ENCODE data around the gene TLE2. TPM values are rescaled to one million over a fixed set of nuclear protein-coding genes. Genes with fewer than 3 reads are reported as not detected.
A peak's percentile ranks its signal among the peaks of the same experiment; 100 is the strongest.

Gene TLE2
- total RNA-seq, 4 donors from 2014 or later: 18.2 to 35.6 (median 27.3) TPM

DNA sequence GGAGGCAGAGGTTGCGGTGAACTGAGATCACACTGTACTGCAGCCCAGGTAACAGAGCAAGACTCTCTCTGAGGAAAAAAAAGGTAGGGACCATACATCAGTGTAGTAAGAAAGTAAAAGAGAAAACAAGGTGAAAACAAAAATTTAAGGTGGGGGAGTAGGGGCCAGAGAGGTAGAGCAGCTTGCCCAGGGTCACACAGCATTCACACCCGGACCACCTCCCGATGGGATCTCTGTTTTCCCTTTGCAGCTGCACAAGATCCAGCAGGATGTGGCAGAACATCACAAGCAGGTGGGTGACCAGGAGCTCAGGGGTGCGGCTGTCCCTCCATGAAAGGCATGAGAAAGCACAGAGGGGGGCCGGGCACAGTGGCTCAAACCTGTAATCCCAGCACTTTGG lies 47.2 kb downstream of the TLE2 start:
- Histone ChIP-seq H3K9me3 (no peaks in the 10 kb centered on the region), H3K27ac (no peak overlapping the region), H3K36me3 (no peaks in the 10 kb centered on the region), H3K4me1 (peaks cover 33% of the 10 kb centered on the region), H3K4me3 (no peak overlapping the region), H3K27me3 (no peaks in the 10 kb centered on the region)
- 73% methylated on average over 5 of the region's 5 CpGs for WGBS
- TF ChIP-seq EP300 (IDR thresholded peaks at IDR 0.05) (no peak), CTCF (IDR thresholded peaks at IDR 0.05) (no peak)
- no peak for DNase-seq (ENCODE audit: low spot score in 2 of 2)

DNA sequence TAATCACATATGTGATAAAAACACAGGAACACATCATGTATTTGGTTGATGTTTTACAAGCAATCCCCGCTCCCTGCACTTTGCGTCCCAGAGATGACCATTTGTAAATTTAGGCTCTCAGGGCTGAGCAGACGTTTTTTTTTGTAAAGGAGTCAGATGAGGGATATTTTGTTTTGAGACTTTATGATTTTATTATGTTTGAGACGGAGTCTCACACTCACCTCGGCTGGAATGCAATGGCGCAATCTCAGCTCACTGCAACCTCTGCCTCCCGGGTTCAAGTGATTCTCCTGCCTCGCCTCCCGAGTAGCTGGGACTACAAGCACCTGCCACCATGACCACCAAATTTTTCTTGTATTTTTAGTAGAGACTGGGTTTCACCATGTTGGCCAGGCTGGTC lies 50.3 kb downstream of the TLE2 start:
- peaks cover 56% of the 10 kb centered on the region for H3K4me1 ChIP-seq

DNA sequence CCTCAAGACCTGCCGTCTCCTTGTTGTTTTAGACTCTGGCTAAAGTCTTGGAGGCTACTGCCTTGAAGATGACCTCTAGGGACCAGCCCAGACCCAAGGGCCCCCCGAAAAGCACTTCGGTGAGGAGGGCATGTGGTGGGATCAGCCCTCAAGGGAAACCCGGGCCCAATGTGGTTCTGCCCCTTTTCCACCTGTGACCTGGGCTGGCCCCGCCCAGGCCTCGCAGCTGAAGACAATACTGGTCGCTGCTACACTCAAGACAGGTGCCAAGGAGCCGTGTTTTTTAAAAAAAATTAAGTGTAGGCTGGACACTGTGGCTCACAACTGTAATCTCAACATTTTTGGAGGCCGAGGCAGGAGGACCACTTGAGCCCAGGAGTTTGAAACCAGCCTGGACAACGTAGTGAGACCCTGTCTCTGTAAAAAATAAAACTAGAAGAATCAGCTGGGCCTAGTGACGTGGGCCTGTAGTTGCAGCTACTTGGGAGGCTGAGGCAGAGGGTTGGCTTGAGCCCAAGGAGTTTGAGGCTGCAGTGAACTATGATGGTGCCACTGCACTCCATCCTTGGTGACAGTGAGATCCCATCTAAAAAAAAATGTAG lies 50.8 kb downstream of the TLE2 start:
- no peaks in the 10 kb centered on the region for H3K36me3 ChIP-seq
- TF ChIP-seq EP300 (IDR thresholded peaks at IDR 0.05): no peak
- TF ChIP-seq CTCF (IDR thresholded peaks at IDR 0.05): no peak
- TF ChIP-seq POLR2A (IDR thresholded peaks at IDR 0.05): no peak
- no peak for TF ChIP-seq POLR2AphosphoS5 (IDR thresholded peaks at IDR 0.05)
- H3K27ac ChIP-seq: no peak overlapping the region
- peaks cover 56% of the 10 kb centered on the region for H3K4me1 ChIP-seq
- 70% methylated on average over 11 of the region's 11 CpGs for WGBS
- no peaks in the 10 kb centered on the region for H3K27me3 ChIP-seq
- no peak overlapping the region for H3K4me3 ChIP-seq
- no peaks in the 10 kb centered on the region for H3K9me3 ChIP-seq
- no peak for DNase-seq (ENCODE audit: low spot score in 2 of 2)

More for the DNA sequence above, 50.3 kb downstream of the TLE2 start:
- TF ChIP-seq POLR2A (IDR thresholded peaks at IDR 0.05) (no peak), EP300 (IDR thresholded peaks at IDR 0.05) (no peak), CTCF (IDR thresholded peaks at IDR 0.05) (no peak)
- WGBS: 78% methylated on average over 9 of the region's 9 CpGs
- no peak overlapping the region for H3K27ac ChIP-seq
- no peak for DNase-seq (ENCODE audit: low spot score in 2 of 2)
- H3K4me3 ChIP-seq: no peak overlapping the region
- H3K27me3 ChIP-seq: no peaks in the 10 kb centered on the region
- H3K36me3 ChIP-seq: no peaks in the 10 kb centered on the region
- H3K9me3 ChIP-seq: no peaks in the 10 kb centered on the region

GRCh38 chr19:2977746-2978138 lies 51.3 kb downstream of the TLE2 start:
- Histone ChIP-seq H3K4me3 (peak overlapping the region; percentile 49), H3K27ac (peak overlapping the region; percentile 15), H3K27me3 (no peaks in the 10 kb centered on the region), H3K9me3 (no peaks in the 10 kb centered on the region), H3K4me1 (peaks cover 51% of the 10 kb centered on the region), H3K36me3 (no peaks in the 10 kb centered on the region)
- DNase-seq (ENCODE audit: low spot score in 2 of 2): no peak
- TF ChIP-seq CTCF (IDR thresholded peaks at IDR 0.05): no peak
- TF ChIP-seq EP300 (IDR thresholded peaks at IDR 0.05): no peak
- no peak for TF ChIP-seq POLR2A (IDR thresholded peaks at IDR 0.05)
- no peak for TF ChIP-seq POLR2AphosphoS5 (IDR thresholded peaks at IDR 0.05)
- WGBS: 44% methylated on average over 9 of the region's 10 CpGs

- Histone ChIP-seq H3K27me3 (no peaks in the 10 kb centered on the region), H3K27ac (peak within 1 kb of the TSS; percentile 15), H3K4me3 (peak within 1 kb of the TSS; percentile 49), H3K36me3 (no peaks in the 10 kb centered on the region), H3K4me1 (peaks cover 51% of the 10 kb centered on the region), H3K9me3 (no peaks in the 10 kb centered on the region)
- TF ChIP-seq POLR2AphosphoS5 (IDR thresholded peaks at IDR 0.05): peak in 1 of 3 donors; percentile 57
- TF ChIP-seq POLR2A (IDR thresholded peaks at IDR 0.05): no peak
- DNase-seq (ENCODE audit: low spot score in 2 of 2): peak; percentile 97 to 99
- WGBS: 2% methylated on average over 25 of the region's 51 CpGs
These were observed 51.9 kb downstream of the TLE2 start, which contains the start of gene TLE6 for GRCh38 chr19:2977001-2977745. TLE6 (plus strand) TSS chr19:2977564; CDS start chr19:2978234, 670 bp downstream.

All from suprapubic skin (tissue), 4 donors.